COLO829 (cell line): ENCODE measurements around the gene WDPCP.
"Not testable (repeated sequence)": the region's sequence is repeated elsewhere in the genome, so short reads cannot be mapped to it uniquely, and the experiment has no call there.

Experiments
- DNase-seq: peaks from one replicate; pipeline ENCODE4 v3.0.0; 2012; ENCODE audit warnings: low spot score

The WDPCP gene

GRCh38 chr2:63590626-63591408 lies 2.5 kb upstream of the WDPCP start:
- DNase-seq, result peak; percentile 31

- no peak for DNase-seq
These were observed 1.1 kb upstream of the WDPCP start for GRCh38 chr2:63589148-63589958.

GRCh38 chr2:63587814-63588384 lies 378 bp downstream of the WDPCP start:
- peak; percentile 14 for DNase-seq

- no peak for DNase-seq
These were observed 5.4 kb downstream of the WDPCP start for GRCh38 chr2:63582873-63583272.

- DNase-seq, result peak; percentile 35
These were observed 6.8 kb downstream of the WDPCP start for GRCh38 chr2:63581298-63581961.

GRCh38 chr2:63580651-63581297 lies 7.5 kb downstream of the WDPCP start:
- peak; percentile 74 for DNase-seq

GRCh38 chr2:63578767-63579166 lies 9.5 kb downstream of the WDPCP start:
- DNase-seq, result no peak

GRCh38 chr2:63576546-63576945 lies 11.7 kb downstream of the WDPCP start:
- DNase-seq, result no peak

GRCh38 chr2:63573726-63574345 lies 14.4 kb downstream of the WDPCP start:
- not testable (repeated sequence) for DNase-seq

- not testable (repeated sequence) for DNase-seq
These were observed 15.3 kb downstream of the WDPCP start for GRCh38 chr2:63573026-63573425.

GRCh38 chr2:63572001-63572400 lies 16.3 kb downstream of the WDPCP start:
- DNase-seq, result no peak

- DNase-seq, result no peak
These were observed 17.0 kb downstream of the WDPCP start for GRCh38 chr2:63571291-63571690.

GRCh38 chr2:63569740-63570139 lies 18.5 kb downstream of the WDPCP start:
- no peak for DNase-seq

- DNase-seq, result no peak
These were observed 25.5 kb downstream of the WDPCP start for GRCh38 chr2:63562751-63563150.

GRCh38 chr2:63558922-63559321 lies 29.4 kb downstream of the WDPCP start:
- DNase-seq, result not testable (repeated sequence)

- DNase-seq, result not testable (repeated sequence)
These were observed 30.5 kb downstream of the WDPCP start for GRCh38 chr2:63557819-63558218.

GRCh38 chr2:63555931-63556330 lies 32.3 kb downstream of the WDPCP start:
- DNase-seq, result no peak

- no peak for DNase-seq
These were observed 33.0 kb downstream of the WDPCP start for GRCh38 chr2:63555299-63555698.

- DNase-seq, result no peak
These were observed 35.2 kb downstream of the WDPCP start for GRCh38 chr2:63553049-63553448.

GRCh38 chr2:63545023-63545422 lies 43.3 kb downstream of the WDPCP start:
- DNase-seq, result no peak

GRCh38 chr2:63544017-63544627 lies 44.2 kb downstream of the WDPCP start:
- peak; percentile 30 for DNase-seq
